OCI-LY3 (cell line): Measurements from ENCODE around the gene FHOD3.

Experiments used
- CTCF ChIP-seq: fragments of 200-600, 300-600 bp; sonication (generic); IDR thresholded peaks from 2 replicates; pipeline ENCODE4 v1.5.1; 2014; ENCODE audit warnings: antibody characterized with exemption, low read length, low read depth
- EZH2phosphoT487 ChIP-seq: fragments of 200-600 bp; shearing (Covaris generic); IDR thresholded peaks from 2 replicates; pipeline ENCODE4 v1.6.1; 2018; ENCODE audit warnings: antibody characterized with exemption, mixed run types, low read depth

DNA sequence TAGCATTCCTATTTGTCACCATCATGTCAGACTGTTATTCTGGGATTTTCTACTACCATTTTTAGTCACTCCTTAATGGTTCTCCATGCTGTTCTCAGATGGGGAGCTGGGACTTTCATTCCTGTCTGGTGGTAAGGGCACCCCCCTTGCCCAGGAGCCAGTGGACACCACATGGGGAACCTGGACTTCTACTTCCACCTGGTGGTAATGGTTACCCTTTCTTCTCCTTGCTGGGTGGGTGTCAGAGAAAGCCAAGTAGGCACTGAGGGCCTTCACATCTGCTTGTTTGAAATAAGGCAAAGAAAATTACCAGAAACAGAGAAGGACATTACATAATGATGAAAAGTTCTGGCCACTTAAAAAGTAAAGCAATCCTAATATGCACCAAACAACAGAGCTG, 239.8 kb downstream of the FHOD3 start:
- TF ChIP-seq CTCF = no peak
- TF ChIP-seq EZH2phosphoT487 = no peak
